Ammon's horn (tissue), 1 donor: ENCODE measurements around the gene PRPF6.

Experiments used
- DNase-seq: peaks from one replicate; pipeline ENCODE4 v3.0.0-alpha.2; 2016; ENCODE audit warnings: low spot score

PRPF6 gene

GRCh38 chr20:64077541-64077875 lies 96.6 kb downstream of the PRPF6 start:
- DNase-seq: no peak

- peak; percentile 61 for DNase-seq
Measured at GRCh38 chr20:64077876-64078551, 97.1 kb downstream of the PRPF6 start.

GRCh38 chr20:64078934-64079272 lies 98.0 kb downstream of the PRPF6 start:
- no peak for DNase-seq

GRCh38 chr20:64079273-64080012 lies 98.5 kb downstream of the PRPF6 start, which contains the start of gene RGS19:
Gene RGS19 (minus strand): TSS chr20:64079518. CDS start chr20:64076886, 2,632 bp downstream.
- peak; percentile 67 for DNase-seq

DNA sequence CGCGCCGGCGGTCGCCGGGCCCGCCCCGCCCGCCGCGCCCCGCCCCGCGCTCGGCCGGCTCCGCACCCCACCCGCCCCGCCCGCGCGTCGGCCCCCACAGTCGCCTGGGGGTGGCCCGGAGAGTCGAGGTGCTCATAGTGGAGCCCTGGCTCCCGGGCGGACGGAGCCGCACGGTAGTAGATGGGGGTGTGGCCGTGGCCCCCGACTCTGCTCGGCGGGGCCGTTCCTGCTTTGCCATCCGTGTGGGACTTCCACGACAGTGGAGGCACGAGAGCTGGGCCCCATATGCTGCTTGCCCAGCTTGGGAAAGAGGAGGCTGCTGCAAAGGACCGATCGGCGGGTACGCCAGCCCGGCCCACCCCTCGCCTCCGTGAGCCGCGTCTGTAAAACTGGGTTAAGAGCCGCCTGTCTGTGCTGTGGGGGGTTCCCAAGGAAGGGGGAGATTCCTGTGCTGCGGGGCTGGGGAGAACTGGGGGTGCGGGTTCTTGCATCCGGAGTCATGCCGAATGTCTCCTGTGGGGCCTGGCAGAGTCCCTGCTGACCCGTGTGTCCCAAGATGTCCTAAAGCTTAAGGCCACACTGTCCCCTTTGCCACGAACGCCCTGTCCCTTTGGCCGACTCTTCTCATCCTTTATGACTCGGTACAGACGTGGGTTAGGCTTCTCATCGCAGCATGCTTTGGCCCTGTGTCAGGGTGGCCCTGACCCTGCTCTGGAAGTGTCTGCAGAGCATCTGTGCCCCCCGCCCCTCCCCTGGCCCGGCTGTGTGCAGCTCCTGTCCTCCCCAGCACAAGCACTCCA lies 99.3 kb downstream of the PRPF6 start, which contains the start of gene OPRL1:
TSS of gene OPRL1 (plus strand) at position 70 of the 800 bp plus-strand sequence. CDS start 12,639 bp downstream, outside the sequence.
- no peak for DNase-seq

DNA sequence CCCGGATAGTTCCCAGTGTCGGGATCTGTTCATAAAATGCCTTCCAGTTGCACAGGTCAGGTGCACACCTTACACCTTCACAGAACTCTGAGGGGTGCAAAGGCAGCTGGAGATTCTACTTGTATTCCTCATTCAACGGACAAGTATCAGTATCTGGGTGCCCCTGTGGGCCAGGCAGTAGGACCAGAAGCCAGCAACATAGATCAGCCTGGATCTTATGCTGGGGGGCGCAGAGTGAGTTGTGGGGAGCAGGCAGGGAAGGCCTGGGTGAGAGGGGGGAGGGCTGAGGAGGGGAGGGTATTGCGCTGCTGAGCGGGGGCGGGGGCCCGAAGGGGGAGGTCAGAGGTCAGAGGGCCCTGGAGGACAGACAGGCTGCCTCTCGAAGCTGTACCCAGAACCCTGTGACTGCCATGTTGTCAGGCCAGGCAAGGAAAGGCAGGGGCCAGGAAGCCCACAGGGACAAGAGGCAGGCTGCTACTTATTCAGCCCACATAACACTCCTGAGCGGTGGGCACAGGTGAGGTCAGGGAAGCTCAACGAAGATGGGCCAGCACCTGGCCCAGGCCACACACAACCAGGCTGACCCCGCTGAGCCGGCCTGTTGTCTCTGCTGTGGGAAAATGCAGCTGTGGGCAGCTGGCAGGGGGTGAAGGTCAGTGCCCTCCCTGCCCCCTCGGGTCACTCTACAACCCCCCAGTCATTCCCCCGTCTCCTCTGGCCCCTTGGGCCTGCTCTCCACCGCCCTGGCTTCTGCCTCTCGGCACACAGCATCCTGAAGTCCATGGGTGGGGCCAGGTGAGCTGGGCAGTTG lies 100.1 kb downstream of the PRPF6 start:
- DNase-seq: no peak

- DNase-seq: no peak
Measured at GRCh38 chr20:64081624-64081964, 100.7 kb downstream of the PRPF6 start.

- DNase-seq: no peak
Measured at GRCh38 chr20:64082126-64082731, 101.3 kb downstream of the PRPF6 start.
